HUDEP-2 (cell line): Measurements from ENCODE around the gene VAV3.
"Not testable (repeated sequence)": the region's sequence is repeated elsewhere in the genome, so short reads cannot be mapped to it uniquely, and the experiment has no call there.

Experiments
- DNase-seq, 76 experiments: peaks; one replicate each; lab custom pipeline; 2025; ENCODE audit not compliant: unreplicated experiment in 76 of 76; lab: John Stamatoyannopoulos, UW

VAV3 gene

DNA sequence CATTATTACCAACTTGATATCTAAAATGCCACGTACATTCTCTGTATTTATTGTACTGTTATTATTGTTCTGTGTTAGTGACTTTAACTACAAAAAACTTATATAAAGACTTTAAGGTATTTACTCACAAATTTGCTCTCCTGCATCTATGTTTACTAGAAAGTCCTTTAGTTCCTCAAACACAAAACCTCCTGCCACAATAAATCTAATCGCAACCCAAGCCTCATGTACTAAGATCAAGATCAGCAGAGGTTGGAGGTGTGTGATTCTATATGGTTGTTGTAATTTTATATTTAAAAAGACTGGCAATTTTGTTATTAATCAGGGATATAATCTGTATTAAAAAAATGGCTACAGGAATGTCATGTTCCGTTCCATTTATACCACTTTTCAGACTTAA, 68.6 kb downstream of the VAV3 start:
- no peak for DNase-seq

DNA sequence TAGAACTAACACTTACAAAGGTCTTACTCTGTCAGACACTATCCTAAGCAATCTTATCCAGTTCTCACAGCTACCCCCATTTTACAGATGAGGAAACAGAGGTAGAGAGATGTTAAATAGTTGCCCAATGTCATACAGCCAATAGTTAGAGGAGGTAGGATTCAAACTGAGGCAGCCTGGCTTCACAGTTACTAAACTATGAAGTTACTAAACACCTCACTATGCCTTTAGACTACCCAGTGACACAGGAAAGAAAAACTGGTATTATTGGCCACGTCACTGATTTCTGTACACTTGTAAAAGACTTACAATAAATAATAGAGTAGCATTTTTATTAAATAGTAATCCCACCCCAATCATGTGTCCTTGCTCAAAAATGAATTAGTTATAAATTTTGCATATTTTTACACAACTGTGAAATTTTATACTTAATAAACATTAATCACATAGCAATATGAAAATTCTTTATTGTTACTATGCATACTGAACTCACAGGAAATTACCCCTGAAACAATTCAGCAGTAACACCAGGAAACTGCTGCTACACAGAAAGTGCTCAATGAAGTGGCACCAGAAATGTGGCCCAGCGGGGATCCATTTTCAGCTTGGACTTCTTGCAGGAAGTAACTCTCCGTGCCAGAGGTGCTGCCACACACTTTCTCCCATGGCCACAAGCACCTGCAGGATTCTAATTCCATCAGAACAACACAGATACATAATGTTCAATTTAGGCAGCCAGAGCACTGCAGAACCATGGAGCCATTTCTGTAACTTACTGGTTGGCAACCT, 69.4 kb downstream of the VAV3 start:
- DNase-seq: no peak

DNA sequence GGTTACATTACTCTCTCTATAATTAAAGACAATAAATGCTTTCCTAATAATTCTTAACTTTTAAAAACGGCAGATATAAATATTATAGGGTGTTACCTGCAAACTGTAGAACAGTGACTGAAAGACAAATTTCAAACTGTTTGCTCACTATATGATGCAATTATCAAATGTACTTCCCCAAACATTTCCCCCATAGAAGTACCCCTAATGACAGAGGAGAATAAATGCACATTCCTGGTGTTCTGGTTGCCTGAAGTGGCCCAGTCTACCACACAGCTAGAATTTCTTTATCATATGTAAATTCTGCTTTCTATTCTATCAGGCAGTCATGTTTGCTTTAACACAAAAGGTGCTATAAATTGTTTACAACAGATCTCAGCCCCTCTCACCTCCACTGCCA, 70.4 kb downstream of the VAV3 start:
- DNase-seq: no peak

DNA sequence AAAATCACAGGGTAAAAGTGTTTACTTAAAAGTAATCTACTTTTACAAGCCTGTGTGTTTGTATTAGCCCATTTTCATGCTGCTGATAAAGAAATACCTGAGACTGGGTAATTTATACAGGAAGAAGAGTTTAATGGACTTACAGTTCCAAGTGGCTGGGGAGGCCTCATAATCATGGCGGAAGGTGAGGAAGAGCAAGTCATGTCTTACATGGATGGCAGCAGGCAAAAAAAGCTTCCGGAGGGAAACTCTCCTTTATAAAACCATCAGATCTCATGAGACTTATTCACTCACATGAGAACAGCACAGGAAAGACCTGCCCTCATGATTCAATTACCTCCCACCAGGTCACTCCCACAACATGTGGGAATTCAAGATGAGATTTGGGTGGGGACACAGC, 71.6 kb downstream of the VAV3 start:
- not testable (repeated sequence) for DNase-seq

DNA sequence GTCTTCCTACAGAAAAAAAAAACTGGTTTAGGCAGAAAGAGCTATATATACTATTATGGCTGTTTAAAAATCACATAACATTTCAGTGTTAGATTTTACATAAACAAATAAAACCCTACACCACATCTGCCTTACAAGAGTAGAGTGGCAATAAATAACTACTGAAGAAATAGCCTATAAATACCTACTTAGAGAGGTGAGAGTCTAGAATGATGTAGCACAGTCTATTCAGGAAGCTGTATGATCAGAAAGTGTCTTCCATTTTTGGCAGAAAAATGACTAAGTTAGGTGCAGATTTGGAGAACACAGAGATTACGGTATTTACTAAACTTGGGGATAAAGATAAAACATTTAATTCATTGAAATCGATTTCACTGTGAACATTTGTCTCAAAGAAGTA, 75.5 kb downstream of the VAV3 start:
- no peak for DNase-seq

DNA sequence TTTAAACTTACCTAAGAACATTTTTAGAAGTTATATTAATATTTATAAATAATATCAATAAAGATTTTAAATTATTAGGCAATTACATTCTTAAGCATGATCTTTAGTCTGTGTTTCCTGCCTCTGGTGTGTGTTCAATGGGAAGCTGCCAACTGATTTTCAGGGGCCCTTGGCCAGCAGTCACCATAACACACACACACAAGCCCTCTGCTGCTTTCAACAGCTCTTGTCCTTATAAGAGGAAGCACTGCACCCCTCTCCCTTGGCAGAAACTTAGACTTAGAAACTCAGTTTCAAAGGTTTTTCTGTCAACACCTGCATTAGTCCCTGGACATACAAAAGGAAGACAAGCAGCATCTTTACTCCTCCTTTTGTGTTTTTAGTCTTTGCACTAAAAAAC, 81.4 kb downstream of the VAV3 start:
- no peak for DNase-seq

DNA sequence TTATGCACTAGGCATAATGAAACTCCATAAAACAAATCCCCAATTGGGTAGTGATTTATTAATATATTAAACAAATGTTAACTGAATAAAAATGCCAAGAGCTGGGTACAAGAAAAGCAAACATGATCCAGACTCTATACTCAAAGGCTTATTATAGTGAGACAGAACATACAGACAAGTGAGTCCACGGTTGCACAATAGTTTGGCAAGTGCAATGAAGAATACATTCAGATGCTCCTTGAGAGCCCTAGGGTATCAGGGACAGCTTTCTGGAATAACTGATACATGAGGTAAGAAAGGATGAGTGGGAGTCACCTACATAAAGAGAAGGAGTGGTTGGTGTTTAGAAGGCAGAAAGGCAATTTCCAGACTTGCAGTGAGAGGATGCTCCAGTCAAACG, 85.1 kb downstream of the VAV3 start:
- DNase-seq: no peak

DNA sequence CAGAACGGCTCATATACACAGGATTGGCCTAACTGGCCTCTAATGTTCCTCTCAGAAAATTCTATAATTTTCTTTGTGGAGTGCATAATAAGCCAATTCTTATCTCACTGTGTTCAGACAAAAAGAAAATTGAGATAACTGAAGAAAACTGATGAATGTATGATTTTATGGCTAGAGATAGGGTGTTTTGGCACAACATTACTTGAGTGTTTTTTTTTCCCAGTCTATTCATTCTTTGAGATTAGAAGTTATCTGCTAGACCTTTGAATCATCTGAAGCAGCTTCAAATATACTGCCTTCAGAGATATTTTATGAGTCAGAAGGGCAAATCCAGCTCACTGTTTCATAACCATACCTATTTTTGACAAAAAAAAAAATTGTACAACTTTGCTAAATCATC, 85.6 kb downstream of the VAV3 start:
- DNase-seq: peak in 36 of 76 experiments; percentile 3 to 91 (median 53)

DNA sequence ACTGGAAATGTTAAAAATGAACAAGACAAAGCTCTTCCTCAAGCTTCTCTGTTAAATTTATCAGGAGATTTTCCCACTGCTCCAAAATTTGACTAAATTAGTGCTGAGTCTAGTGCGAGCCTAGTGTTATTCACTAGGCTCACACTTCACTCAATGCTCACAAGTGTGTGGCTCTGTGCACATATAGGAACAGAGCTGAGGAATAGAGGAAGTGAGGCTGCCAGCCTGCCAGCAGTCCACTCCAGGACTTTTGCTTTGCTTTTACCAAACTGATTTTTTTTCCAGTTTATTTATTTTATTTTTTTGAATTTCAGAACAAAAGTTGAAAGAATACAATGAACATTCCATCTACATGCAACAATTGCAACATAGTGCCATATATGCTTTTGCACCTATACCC, 87.2 kb downstream of the VAV3 start:
- peak in 2 of 76 experiments; percentile 16 to 45 for DNase-seq

DNA sequence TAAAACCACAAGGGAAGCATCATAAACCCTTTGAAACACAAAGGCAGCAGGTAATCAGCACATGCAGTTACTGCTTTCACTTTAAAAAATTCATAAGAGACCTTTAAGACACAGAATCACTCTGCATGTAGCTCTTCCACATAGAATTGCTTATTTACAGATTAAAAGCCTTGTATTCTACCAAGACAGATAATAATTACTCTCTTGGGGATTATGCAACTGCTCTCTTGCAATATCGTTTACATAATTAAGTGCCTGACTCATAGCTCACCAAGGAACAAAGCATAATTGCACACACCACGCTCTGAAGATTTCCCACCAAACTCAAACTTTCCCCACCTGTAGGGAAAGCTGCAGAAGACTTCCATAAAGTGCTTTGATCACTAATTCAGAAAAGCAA, 87.9 kb downstream of the VAV3 start:
- peak in 2 of 76 experiments; percentile 7 to 9 for DNase-seq

DNA sequence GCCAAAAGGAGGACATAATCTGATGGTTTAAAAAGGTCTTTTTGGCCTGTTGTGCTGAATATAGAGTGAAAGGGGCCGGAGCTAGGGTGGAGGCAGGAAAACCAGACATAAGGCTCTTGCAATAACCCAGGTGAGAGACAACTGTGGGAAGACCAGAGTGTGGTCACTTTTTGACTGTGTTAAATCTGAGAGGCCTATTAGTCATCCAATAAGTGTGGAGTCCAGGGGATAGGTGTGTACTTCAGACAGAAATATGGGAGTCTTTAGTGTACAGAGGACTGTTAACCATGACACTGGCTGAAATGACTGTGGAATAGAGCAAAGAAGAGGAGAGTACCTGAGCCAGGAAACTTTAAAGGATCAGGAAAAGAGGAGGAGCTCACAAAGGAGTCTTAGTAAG, 89.3 kb downstream of the VAV3 start:
- DNase-seq: no peak

DNA sequence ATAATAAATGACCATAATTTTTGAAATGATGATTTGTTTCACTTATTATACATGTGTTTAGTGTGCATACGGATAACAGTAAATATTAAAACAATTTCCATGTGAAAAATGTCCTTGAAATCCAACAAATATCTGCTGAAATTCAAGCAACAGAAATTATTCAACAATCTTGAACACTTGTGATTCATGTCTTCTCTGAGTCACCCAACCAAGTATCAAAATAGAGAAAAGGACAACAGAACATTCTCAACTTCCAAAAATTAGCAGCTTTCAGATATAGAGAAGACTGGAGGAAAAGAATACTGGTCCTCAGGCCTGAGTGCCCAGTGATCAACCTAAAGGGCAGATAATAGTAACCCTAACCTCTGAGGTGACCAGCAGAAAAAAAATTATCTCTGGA, 90.8 kb downstream of the VAV3 start:
- no peak for DNase-seq

DNA sequence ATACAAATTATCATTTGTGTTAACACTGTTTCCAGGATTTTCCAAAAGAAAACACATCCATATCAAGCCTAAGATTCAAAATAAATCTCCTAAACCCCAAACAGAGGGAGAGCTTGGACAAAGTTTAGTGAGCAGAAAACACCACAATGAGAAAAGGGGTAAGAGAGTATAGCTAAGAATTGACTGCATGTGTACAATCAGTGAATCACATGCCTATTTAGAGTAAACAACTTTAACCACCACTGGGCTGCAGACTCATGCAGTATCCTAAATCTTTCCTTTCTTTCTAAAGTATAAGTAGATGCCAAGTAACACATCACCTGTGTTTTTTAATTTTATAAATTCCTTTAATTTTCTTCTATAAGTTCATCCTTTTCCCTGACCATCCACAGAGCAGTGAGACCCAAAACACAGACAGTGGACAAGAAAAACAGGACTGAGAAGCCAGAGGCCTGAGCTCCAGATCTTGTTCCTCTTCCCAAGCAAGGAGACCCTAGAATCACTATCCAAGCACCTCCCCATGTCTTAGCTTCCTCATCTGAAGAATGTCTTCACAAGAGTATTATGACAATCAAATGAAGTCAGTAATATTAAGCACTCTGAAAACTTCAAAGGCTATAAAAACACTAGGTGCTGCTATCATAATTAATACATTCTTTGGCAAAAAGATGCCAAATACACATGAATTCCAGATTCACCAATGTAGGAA, 93.1 kb downstream of the VAV3 start:
- DNase-seq: no peak

DNA sequence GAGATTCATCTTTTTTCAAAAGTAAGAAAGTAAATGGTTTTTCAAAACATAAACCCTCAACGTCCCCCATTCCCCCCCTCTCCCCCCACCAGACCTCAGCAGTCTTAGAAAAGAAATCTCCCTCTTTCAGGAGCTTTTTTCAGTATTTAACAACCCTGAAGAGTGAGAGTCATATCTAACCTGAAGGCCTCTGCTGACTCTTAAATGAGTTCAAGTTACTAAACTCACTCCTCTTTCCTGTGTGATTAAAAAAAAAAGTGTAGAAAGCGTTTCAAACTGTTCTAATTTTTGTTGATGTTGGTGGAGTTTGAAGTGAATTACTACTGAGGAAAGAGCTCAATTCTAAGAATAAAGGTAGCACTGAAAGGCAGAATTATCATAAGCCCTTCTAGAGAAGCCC, 93.7 kb downstream of the VAV3 start:
- DNase-seq: no peak

DNA sequence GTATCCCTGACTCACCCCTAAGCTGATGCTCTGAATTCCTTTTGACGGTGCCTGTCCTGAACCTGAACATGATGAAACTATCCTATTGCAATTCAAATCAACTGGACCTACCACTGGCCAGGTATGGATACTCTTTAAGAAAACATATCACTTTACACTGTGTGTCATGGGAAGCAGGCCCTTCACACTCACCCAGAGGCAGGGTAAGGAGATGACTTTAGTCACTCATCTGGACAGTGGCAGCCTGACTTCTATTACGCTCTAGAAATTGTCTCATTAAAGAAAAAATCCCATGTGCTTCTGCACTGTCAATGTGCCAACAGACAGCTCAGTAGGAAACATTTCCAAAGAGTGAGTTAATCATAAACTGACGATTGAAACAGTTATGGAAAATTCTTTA, 94.3 kb downstream of the VAV3 start:
- no peak for DNase-seq

DNA sequence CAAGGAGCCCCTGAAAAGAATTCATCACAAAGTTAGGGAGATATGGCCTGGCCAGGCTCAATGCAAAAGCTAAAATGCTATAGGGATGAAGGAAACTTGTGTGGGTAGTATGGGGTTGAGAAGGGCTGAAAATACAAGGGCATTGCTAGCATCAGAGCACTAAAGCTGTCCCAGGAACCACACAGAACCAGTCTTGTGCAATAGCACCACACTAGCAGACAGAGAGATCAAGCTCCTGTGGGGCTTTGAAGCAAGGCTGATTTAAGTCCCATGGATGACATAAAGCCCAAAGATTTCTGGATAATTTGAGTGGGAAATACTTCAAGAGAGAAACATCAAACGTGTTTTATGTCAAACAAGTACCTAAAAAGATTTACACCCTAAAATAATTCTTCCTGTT, 97.1 kb downstream of the VAV3 start:
- no peak for DNase-seq

DNA sequence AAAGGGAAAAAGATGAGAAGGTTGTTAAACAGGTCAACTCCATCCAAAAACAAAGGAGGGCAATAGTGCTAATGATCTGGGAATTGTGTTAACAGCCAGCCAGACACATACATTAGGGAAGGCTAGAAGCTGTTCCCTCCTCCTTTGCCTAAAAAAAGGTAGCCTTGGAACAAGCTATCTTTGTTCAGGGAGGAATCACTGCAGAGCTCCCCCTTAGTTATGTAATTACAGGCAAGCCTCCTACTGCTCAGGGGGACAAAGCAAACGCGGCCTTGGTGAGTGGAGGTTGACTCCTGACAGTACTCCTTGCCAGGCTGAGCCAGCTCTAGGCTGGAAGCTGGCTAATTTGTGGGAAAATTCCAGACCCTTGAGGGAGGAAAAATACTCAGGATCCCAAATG, 97.6 kb downstream of the VAV3 start:
- DNase-seq: no peak

DNA sequence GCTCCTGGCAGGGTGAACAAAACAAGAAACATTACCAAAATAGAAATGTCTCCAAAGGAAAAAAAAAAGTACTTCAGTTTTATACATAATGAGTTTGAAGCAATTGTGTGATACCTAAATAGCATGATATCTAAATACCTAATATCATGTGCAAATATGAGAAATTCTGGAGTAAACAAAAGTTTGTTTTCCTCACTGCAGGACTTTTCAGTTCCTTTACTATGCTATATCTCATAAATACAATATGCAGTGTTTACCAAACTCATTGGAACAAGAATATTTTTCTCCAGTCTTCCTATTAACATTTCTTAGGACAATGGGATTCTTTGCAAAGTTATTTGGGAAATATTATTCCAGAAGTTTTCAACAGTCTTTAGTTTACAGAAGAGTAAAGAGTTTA, 98.1 kb downstream of the VAV3 start:
- no peak for DNase-seq

DNA sequence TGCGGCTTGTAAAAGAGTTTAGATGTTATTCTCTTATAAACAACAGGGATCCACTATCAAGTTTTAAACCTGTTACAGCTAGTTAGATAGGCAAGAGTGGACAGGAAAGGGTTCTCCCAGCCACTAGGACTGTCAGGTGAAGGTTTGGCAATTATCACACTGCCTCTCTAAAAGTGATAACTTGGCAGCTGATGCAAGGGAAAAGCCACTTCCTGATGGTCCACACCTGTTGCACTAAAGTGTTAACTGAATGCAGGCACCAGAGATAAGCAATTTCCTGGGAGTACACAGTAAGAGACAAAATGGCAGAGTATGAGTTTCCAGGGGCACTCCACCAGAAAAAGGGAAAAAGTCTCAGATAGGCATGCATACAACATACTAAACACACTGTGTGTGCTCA, 99.4 kb downstream of the VAV3 start:
- DNase-seq: no peak

DNA sequence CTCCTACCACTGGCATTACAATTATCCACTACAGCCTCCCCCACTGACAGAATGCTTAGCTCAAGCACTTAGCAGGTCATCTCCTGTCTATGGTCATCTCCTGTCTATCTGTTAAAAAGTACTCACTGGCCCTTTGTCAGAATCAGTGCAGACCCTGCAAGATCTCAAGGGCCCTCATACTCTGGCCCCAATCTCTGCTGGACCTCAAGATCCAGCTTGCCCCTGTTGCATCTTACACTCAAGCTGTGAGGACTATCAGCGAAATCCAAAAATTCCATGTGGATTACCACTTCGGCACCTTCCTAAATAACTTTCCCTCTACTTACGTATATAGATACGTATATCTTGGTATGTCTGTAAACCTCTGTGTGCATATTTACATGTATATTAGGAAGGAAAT, 101.6 kb downstream of the VAV3 start:
- no peak for DNase-seq

DNA sequence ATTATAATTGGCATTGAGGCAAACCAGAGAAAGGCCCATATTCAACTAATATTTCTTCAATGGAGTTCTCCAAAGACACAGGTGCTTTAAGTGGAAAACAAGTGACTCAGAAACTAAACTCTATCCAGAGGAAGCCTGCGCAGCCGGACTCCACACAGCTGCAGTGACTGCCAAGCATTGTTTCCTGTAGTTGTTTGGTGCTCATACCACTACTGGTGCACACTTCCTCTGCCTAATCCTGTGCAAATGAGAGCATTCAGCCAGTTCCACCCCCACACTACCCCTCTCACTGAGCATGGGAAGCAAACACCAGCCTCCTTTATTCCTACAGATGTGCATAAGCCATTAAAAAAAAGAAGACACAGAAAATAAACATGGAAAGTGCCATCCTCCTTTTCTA, 102.9 kb downstream of the VAV3 start:
- no peak for DNase-seq

DNA sequence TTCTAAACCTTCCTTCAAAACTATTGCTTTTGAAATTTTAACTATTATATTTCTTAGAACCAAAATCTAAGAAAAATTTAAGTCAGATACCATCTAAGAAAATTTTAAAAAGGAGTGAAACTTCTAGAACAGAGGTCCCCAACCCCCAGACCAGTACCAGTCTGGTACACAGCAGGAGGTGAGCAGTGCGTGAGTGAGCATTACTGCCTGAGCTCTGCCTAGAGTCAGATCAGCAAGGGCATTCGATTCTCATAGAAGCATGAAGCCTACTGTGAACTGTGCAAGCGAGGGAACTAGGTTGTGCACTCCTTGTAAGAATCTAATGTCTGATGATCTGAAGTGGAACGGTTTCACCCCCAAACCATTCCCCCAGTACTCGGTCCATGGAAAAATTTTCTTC, 106.7 kb downstream of the VAV3 start:
- no peak for DNase-seq
